WTC11 (cell line): Measurements from ENCODE around the gene NSUN4. TPM values are rescaled to one million over a fixed set of nuclear protein-coding genes. Genes with fewer than 3 reads are reported as not detected.

Experiments
- ATAC-seq: fragments of 200-7000 bp; cut with Tn5 transposase; 2 replicates; pipeline ENCODE4 v1.10.0; 2021; ENCODE audit warnings: mild to moderate bottlenecking, moderate library complexity
- CTCF ChIA-PET: fragments of 300-600 bp; sonication (Branson Sonifier 250); formaldehyde crosslinking; loops from one replicate; lab custom pipeline; 2021; ENCODE audit warnings: antibody characterized with exemption; lab: Charles Lee
- POLR2A ChIA-PET: fragments of 350-600 bp; sonication (Branson Sonifier 250); formaldehyde crosslinking; loops from one replicate; lab custom pipeline; 2021; ENCODE audit warnings: antibody characterized with exemption; lab: Charles Lee
- DNase-seq: peaks from one replicate; pipeline ENCODE4 v3.0.0; 2021; ENCODE audit warnings: low spot score
- H3K27ac Mint-ChIP-seq: 2 replicates; pipeline ENCODE4 v1.8.0; 2021; ENCODE audit warnings: mixed read lengths
- H3K27me3 Mint-ChIP-seq: 2 replicates; pipeline ENCODE4 v1.8.0; 2021; ENCODE audit warnings: low read depth, mild to moderate bottlenecking, moderate library complexity, mixed read lengths
- H3K36me3 Mint-ChIP-seq: 2 replicates; pipeline ENCODE4 v1.8.0; 2021; ENCODE audit warnings: mixed read lengths
- H3K4me1 Mint-ChIP-seq: 2 replicates; pipeline ENCODE4 v1.8.0; 2022; ENCODE audit warnings: mixed read lengths
- H3K4me3 Mint-ChIP-seq: 2 replicates; pipeline ENCODE4 v1.8.0; 2021; ENCODE audit warnings: mild to moderate bottlenecking, moderate library complexity, mixed read lengths
- H3K9me3 Mint-ChIP-seq: 2 replicates; pipeline ENCODE4 v1.8.0; 2021; ENCODE audit warnings: mixed read lengths
- CREM ChIP-seq: sonication (generic); formaldehyde crosslinking; IDR thresholded peaks from 2 replicates; pipeline ENCODE4 v1.8.1; 2022; ENCODE audit warnings: mild to moderate bottlenecking, missing genetic modification reagents, moderate library complexity
- E2F4 ChIP-seq: sonication (generic); formaldehyde crosslinking; IDR thresholded peaks from 2 replicates; pipeline ENCODE4 v1.8.1; 2022; ENCODE audit warnings: low read depth, mild to moderate bottlenecking, moderate library complexity, missing genetic modification reagents, borderline replicate concordance
- ELF4 ChIP-seq: sonication (generic); formaldehyde crosslinking; IDR thresholded peaks from 2 replicates; pipeline ENCODE4 v1.8.1; 2022; ENCODE audit warnings: low read depth, mild to moderate bottlenecking, moderate library complexity, missing genetic modification reagents
- FOXJ3 ChIP-seq: sonication (generic); formaldehyde crosslinking; IDR thresholded peaks from 2 replicates; pipeline ENCODE4 v1.9.0; 2021; ENCODE audit warnings: missing genetic modification reagents, mild to moderate bottlenecking, borderline replicate concordance
- GRHL2 ChIP-seq: fragments of 250-450 bp; sonication (Bioruptor Pico); IDR thresholded peaks from 2 replicates; pipeline ENCODE4 v1.8.0; 2022; ENCODE audit warnings: mild to moderate bottlenecking, moderate library complexity; ENCODE audit not compliant: insufficient replicate concordance, severe bottlenecking
- HMGXB4 ChIP-seq: sonication (generic); formaldehyde crosslinking; IDR thresholded peaks from 2 replicates; pipeline ENCODE4 v1.8.1; 2023; ENCODE audit warnings: mild to moderate bottlenecking, moderate library complexity, missing genetic modification reagents
- IRF1 ChIP-seq: sonication (generic); formaldehyde crosslinking; IDR thresholded peaks from 2 replicates; pipeline ENCODE4 v1.8.0; 2023; ENCODE audit warnings: missing genetic modification reagents
- IRF2 ChIP-seq: sonication (generic); formaldehyde crosslinking; IDR thresholded peaks from 2 replicates; pipeline ENCODE4 v1.8.0; 2022; ENCODE audit warnings: low read depth, missing genetic modification reagents, borderline replicate concordance
- JAZF1 ChIP-seq: fragments of 250-450 bp; sonication (Bioruptor Pico); IDR thresholded peaks from 2 replicates; pipeline ENCODE4 v1.9.0; 2021; ENCODE audit warnings: moderate library complexity, mild to moderate bottlenecking, inconsistent platforms
- JUN ChIP-seq: sonication (generic); formaldehyde crosslinking; IDR thresholded peaks from 2 replicates; pipeline ENCODE4 v1.8.0; 2023; ENCODE audit warnings: mild to moderate bottlenecking, missing genetic modification reagents
- KAT7 ChIP-seq: sonication (generic); formaldehyde crosslinking; IDR thresholded peaks from 2 replicates; pipeline ENCODE4 v1.8.1; 2023; ENCODE audit warnings: missing genetic modification reagents, mild to moderate bottlenecking, borderline replicate concordance
- MAX ChIP-seq: sonication (generic); formaldehyde crosslinking; IDR thresholded peaks from 2 replicates; pipeline ENCODE4 v1.8.0; 2022; ENCODE audit warnings: mild to moderate bottlenecking, missing genetic modification reagents
- MXD4 ChIP-seq: fragments of 250-450 bp; sonication (Bioruptor Pico); IDR thresholded peaks from 2 replicates; pipeline ENCODE4 v1.8.0; 2021; ENCODE audit warnings: mild to moderate bottlenecking, moderate library complexity, borderline replicate concordance
- MYBL2 ChIP-seq: sonication (generic); formaldehyde crosslinking; IDR thresholded peaks from 2 replicates; pipeline ENCODE4 v1.8.1; 2023; ENCODE audit warnings: mild to moderate bottlenecking, moderate library complexity, missing genetic modification reagents
- NFYB ChIP-seq: sonication (generic); formaldehyde crosslinking; conservative IDR thresholded peaks from 2 replicates; pipeline ENCODE4 v1.8.0; 2022; ENCODE audit warnings: low read depth, missing genetic modification reagents
- RORB ChIP-seq: fragments of 250-450 bp; sonication (Bioruptor Pico); IDR thresholded peaks from 2 replicates; pipeline ENCODE4 v1.9.0; 2021; ENCODE audit warnings: mild to moderate bottlenecking
- SP1 ChIP-seq: sonication (generic); formaldehyde crosslinking; conservative IDR thresholded peaks from 2 replicates; pipeline ENCODE4 v1.8.1; 2022; ENCODE audit warnings: missing genetic modification reagents
- TCF7 ChIP-seq: sonication (generic); formaldehyde crosslinking; IDR thresholded peaks from 2 replicates; pipeline ENCODE4 v1.8.0; 2022; ENCODE audit warnings: mild to moderate bottlenecking, low read depth, missing genetic modification reagents, moderate library complexity
- TEAD4 ChIP-seq: sonication (generic); formaldehyde crosslinking; IDR thresholded peaks from 2 replicates; pipeline ENCODE4 v1.8.0; 2022; ENCODE audit warnings: mild to moderate bottlenecking, missing genetic modification reagents
- ZNF138 ChIP-seq: sonication (generic); formaldehyde crosslinking; conservative IDR thresholded peaks from 2 replicates; pipeline ENCODE4 v1.8.1; 2022; ENCODE audit warnings: mild to moderate bottlenecking, moderate library complexity, missing genetic modification reagents
- ZNF219 ChIP-seq: sonication (generic); formaldehyde crosslinking; IDR thresholded peaks from 2 replicates; pipeline ENCODE4 v1.8.0; 2023; ENCODE audit warnings: missing genetic modification reagents, mild to moderate bottlenecking, borderline replicate concordance
- ZNF416 ChIP-seq: fragments of 250-450 bp; sonication (Bioruptor Pico); IDR thresholded peaks from 2 replicates; pipeline ENCODE4 v1.9.0; 2021; ENCODE audit warnings: mild to moderate bottlenecking, inconsistent platforms
- total RNA-seq: library from RNA; stranded (reverse); gene quantifications from 3 replicates; pipeline ENCODE4 v1.2.3, GENCODE V29; 2021
- TF ChIP-seq, protein P1 (sequence below): sonication (generic); formaldehyde crosslinking; IDR thresholded peaks from 2 replicates; pipeline ENCODE4 v1.8.0; 2022; ENCODE audit warnings: mild to moderate bottlenecking, missing genetic modification reagents
- TF ChIP-seq, protein P2 (sequence below): fragments of 250-450 bp; sonication (Bioruptor Pico); conservative IDR thresholded peaks from 2 replicates; pipeline ENCODE4 v1.9.0; 2021; ENCODE audit warnings: mild to moderate bottlenecking

Gene NSUN4
- total RNA-seq, 1 experiment from 2014 or later = 22.6 TPM

DNA sequence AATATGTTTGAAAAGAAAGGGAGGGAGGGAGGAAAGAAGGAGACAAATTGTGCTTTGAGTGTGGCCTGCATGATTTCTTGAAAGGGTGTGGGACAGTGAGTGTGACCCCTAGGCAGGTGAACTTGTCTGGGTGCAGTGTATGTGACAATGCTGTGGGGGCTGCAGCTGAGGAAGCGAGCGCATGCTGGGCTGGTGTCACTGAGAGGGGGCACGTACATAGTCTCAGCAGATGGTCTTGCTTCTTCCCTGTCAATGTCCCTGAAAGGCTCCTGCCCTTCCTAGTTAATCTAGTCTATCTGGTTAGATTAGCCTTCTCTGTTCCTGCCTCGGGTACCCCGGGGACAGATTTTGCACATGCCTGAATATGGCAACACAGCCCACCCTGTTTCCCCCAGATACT is 63.3 kb downstream of the NSUN4 start:
- DNase-seq = no peak
- ChIA-PET POLR2A (no interaction called here), CTCF (interaction anchor here (1.1 to 1.2 kb wide), 2 partner anchors 9 to 43 kb away, joined by 3 to 4 read pairs; no protein-coding TSS in a partner anchor)
- H3K4me1 Mint-ChIP-seq = peaks cover 47% of the 10 kb centered on the region
- H3K36me3 Mint-ChIP-seq = peaks cover 5% of the 10 kb centered on the region; the same call in 1 of the 2 replicates
- no peak overlapping the region; the same call in 1 of the 2 replicates for H3K27ac Mint-ChIP-seq
- H3K27me3 Mint-ChIP-seq = no peaks in the 10 kb centered on the region
- H3K9me3 Mint-ChIP-seq = no peaks in the 10 kb centered on the region
- ATAC-seq = no peak
- TF ChIP-seq JAZF1 (CRISPR knock-in tag) (no peak), ELF4 (CRISPR knock-in tag) (no peak), JUN (CRISPR knock-in tag) (no peak), ZNF138 (no peak), NFYB (CRISPR knock-in tag) (no peak), MYBL2 (no peak), MXD4 (CRISPR knock-in tag) (no peak), HMGXB4 (no peak), ZNF416 (CRISPR knock-in tag) (no peak), SP1 (CRISPR knock-in tag) (no peak), CREM (no peak), ZNF219 (CRISPR knock-in tag) (no peak), E2F4 (CRISPR knock-in tag) (no peak)
- TF ChIP-seq, protein P1, sequence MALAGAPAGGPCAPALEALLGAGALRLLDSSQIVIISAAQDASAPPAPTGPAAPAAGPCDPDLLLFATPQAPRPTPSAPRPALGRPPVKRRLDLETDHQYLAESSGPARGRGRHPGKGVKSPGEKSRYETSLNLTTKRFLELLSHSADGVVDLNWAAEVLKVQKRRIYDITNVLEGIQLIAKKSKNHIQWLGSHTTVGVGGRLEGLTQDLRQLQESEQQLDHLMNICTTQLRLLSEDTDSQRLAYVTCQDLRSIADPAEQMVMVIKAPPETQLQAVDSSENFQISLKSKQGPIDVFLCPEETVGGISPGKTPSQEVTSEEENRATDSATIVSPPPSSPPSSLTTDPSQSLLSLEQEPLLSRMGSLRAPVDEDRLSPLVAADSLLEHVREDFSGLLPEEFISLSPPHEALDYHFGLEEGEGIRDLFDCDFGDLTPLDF (CRISPR knock-in tag) = no peak
- H3K4me3 Mint-ChIP-seq = no peak overlapping the region

DNA sequence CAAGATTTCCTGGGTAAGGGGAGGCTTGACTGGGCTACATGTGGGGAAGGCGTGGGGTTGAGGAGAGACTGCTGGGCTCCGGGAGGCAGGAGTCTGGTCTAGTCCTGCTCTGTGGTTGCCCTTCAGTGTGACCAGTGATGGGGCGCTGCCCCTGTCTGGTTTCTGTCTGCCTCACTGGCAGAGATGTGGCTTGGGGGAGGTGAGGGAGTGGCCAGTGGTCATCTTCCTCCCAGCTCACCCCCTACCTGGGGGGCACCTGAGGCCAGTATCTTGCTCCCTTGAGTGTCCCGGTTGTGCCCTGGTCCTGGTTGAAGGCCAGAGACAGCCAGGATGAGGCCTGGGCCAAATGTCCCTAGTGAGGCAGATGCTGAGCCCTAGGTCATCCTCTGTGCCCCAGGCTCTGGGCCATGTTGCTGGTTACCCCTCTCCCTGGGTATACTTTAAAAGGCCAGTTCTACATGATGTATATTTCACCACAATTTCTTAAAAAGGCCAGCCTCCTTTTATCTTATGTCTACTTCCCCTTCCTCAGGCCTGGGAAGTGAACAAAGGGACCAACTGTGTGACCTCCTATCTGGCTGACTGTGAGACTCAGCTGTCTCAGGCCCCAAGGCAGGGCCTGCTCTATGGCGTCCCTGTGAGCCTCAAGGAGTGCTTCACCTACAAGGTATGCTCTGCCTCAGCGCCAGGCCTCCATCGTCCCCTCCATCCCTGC is 64.0 kb downstream of the NSUN4 start:
- Mint-ChIP-seq H3K9me3 (no peaks in the 10 kb centered on the region), H3K4me3 (no peak overlapping the region), H3K27me3 (no peaks in the 10 kb centered on the region), H3K4me1 (peaks cover 40% of the 10 kb centered on the region), H3K36me3 (peaks cover 5% of the 10 kb centered on the region; the same call in 1 of the 2 replicates), H3K27ac (no peak overlapping the region)
- no peak for DNase-seq
- TF ChIP-seq IRF1 (no peak), GRHL2 (CRISPR knock-in tag) (no peak), MAX (CRISPR knock-in tag) (no peak), CREM (no peak), ZNF138 (no peak), RORB (no peak), TEAD4 (CRISPR knock-in tag) (no peak), KAT7 (CRISPR knock-in tag) (no peak), FOXJ3 (CRISPR knock-in tag) (no peak), TCF7 (CRISPR knock-in tag) (no peak), IRF2 (CRISPR knock-in tag) (no peak)
- TF ChIP-seq, protein P2, sequence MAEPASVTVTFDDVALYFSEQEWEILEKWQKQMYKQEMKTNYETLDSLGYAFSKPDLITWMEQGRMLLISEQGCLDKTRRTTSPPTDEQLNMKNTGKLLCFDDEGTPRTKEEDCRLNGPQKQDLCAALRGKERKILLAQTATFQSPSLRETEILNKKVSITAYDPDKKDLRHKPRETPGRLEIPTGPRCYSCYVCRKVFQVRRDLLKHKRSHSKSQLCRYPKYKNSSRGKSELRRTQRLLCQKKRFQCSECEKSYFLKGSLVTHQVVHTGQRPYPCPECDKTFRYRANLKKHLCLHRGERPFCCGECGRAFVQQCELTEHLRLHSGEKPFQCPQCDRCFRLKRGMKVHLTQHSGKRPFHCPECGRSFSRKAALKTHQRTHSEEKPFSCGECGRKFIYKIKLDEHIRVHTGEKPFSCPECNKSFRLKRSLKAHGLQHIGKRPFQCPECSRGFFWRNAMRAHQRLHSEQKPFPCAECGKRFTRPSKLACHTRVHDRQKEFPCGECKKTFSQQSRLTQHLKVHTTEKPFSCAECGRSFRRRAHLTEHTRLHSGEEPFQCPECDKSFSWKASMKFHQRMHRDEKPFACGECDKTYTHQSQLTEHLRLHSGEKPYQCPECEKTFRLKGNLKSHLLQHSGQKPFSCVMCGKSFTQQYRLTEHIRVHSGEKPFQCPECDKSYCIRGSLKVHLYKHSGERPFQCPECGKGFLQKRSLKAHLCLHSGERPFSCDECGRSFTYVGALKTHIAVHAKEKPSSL (CRISPR knock-in tag) = no peak
- ChIA-PET CTCF (interaction anchor here (1.1 kb wide), 1 partner anchor 42 kb away, joined by 4 read pairs; no protein-coding TSS in a partner anchor), POLR2A (no interaction called here)
- ATAC-seq = no peak
